GM12891 (cell line): ENCODE data around the gene CHRND.

ENCODE experiments used
- PAX5 ChIP-seq: IDR thresholded peaks from 2 replicates; pipeline ENCODE4 v1.6.1; 2011; ENCODE audit warnings: low read length, moderate library complexity, mild to moderate bottlenecking; ENCODE audit not compliant: insufficient read depth, severe bottlenecking
- POLR2A ChIP-seq: IDR thresholded peaks from 2 replicates; pipeline ENCODE4 v1.6.1; 2011; ENCODE audit warnings: low read depth, low read length, control low read depth
- POLR2AphosphoS5 ChIP-seq: IDR thresholded peaks from 2 replicates; pipeline ENCODE4 v1.6.1; 2011; ENCODE audit warnings: low read depth, low read length, control low read depth
- SPI1 ChIP-seq: IDR thresholded peaks from 2 replicates; pipeline ENCODE4 v1.6.1; 2011; ENCODE audit warnings: low read depth, low read length, control low read depth
- TAF1 ChIP-seq: IDR thresholded peaks from 2 replicates; pipeline ENCODE4 v1.6.1; 2011; ENCODE audit warnings: low read depth, low read length, control low read depth

DNA sequence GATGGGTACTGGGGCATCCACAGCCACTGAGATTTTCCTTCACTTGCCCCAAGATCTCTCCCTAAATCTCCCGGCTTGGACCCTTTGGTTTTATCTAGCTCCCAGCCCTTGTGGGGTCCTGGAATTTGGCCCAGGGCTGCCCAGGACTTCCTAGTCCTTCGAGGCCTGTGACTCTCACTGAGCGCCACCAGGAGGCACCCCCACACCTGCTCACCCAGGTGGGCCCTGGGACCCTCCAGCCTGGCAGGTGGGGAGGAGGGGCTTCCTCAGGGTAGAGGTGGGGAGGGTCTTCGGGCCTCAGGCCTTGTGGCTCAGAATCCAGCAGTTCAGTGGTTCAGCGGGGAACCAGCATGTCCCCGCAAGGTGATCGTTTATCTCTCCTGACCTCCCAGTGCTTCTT, 17.7 kb upstream of the CHRND start:
- TF ChIP-seq POLR2A: no peak
- TF ChIP-seq TAF1: no peak
- TF ChIP-seq POLR2AphosphoS5: no peak
- no peak for TF ChIP-seq SPI1
- no peak for TF ChIP-seq PAX5
